Thyroid gland (tissue), 4 donors: Measurements from ENCODE around the gene CARD14.

ENCODE experiments used
- POLR2A ChIP-seq, 2 donors: fragments of 450-650 bp; IDR thresholded peaks; one replicate each; pipeline ENCODE4 v1.6.1; 2017; ENCODE audit warnings: antibody characterized with exemption in 2 of 2, mild to moderate bottlenecking in 2 of 2, moderate library complexity in 1 of 2
- TF ChIP-seq, protein P1 (sequence below), 6 experiments: fragments of 200-600 bp in 3 of 6; fragments of 450-650 bp in 3 of 6; sonication (generic) in 3 of 6; IDR thresholded peaks; one replicate each; pipeline ENCODE4 v1.5.1; 2016 to 2019; ENCODE audit warnings: antibody characterized with exemption in 6 of 6, mild to moderate bottlenecking in 2 of 6, inconsistent platforms in 1 of 6, moderate library complexity in 1 of 6

DNA sequence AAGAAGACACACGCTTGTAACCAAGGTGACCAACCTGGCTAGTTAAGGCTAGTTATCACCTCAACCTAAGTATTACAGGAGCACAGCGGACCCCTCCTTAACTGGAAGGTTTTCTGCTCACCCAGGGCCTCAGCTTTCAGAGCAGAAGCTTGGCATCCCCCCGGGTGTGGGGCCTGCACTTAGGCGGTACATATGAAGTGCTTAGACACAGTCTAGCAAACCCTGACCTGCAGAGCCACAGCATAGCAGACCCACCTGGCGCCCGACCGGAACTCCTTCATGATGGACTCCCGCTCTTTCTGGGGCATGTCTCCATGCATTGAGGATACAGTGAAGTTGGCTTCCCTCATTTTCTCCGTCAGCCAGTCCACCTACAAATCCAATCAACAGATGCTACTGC, 32.7 kb upstream of the CARD14 start:
- TF ChIP-seq, protein P1, sequence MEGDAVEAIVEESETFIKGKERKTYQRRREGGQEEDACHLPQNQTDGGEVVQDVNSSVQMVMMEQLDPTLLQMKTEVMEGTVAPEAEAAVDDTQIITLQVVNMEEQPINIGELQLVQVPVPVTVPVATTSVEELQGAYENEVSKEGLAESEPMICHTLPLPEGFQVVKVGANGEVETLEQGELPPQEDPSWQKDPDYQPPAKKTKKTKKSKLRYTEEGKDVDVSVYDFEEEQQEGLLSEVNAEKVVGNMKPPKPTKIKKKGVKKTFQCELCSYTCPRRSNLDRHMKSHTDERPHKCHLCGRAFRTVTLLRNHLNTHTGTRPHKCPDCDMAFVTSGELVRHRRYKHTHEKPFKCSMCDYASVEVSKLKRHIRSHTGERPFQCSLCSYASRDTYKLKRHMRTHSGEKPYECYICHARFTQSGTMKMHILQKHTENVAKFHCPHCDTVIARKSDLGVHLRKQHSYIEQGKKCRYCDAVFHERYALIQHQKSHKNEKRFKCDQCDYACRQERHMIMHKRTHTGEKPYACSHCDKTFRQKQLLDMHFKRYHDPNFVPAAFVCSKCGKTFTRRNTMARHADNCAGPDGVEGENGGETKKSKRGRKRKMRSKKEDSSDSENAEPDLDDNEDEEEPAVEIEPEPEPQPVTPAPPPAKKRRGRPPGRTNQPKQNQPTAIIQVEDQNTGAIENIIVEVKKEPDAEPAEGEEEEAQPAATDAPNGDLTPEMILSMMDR (IDR thresholded peaks at IDR 0.05), result no peak
- no peak for TF ChIP-seq POLR2A (IDR thresholded peaks at IDR 0.05)
